UCSD-AML1 (cell line): ENCODE data around the gene EFCAB12.
"Not testable (repeated sequence)": the region's sequence is repeated elsewhere in the genome, so short reads cannot be mapped to it uniquely, and the experiment has no call there.

Experiments
- DNase-seq: peaks from one replicate; lab custom pipeline; 2025; ENCODE audit not compliant: unreplicated experiment; lab: John Stamatoyannopoulos, UW

Gene EFCAB12

GRCh38 chr3:129421988-129422745, 6.3 kb downstream of the EFCAB12 start:
- no peak for DNase-seq

- no peak for DNase-seq
Observed at GRCh38 chr3:129421236-129421883, 7.1 kb downstream of the EFCAB12 start.

- DNase-seq, result no peak
Observed at GRCh38 chr3:129419476-129419875, 9.0 kb downstream of the EFCAB12 start.

- no peak for DNase-seq
Observed at GRCh38 chr3:129418041-129418973, 10.1 kb downstream of the EFCAB12 start.

- no peak for DNase-seq
Observed at GRCh38 chr3:129417326-129417725, 11.1 kb downstream of the EFCAB12 start.

GRCh38 chr3:129416415-129416814, 12.0 kb downstream of the EFCAB12 start:
- no peak for DNase-seq

GRCh38 chr3:129415830-129416229, 12.6 kb downstream of the EFCAB12 start:
- DNase-seq, result no peak

GRCh38 chr3:129415378-129415777, 13.1 kb downstream of the EFCAB12 start:
- no peak for DNase-seq

GRCh38 chr3:129413687-129414506, 14.5 kb downstream of the EFCAB12 start:
- DNase-seq, result no peak

GRCh38 chr3:129413238-129413637, 15.2 kb downstream of the EFCAB12 start:
- DNase-seq, result not testable (repeated sequence)

- no peak for DNase-seq
Observed at GRCh38 chr3:129412542-129413198, 15.8 kb downstream of the EFCAB12 start.

GRCh38 chr3:129410971-129411370, 17.5 kb downstream of the EFCAB12 start:
- no peak for DNase-seq

GRCh38 chr3:129409541-129409940, 18.9 kb downstream of the EFCAB12 start:
- no peak for DNase-seq

GRCh38 chr3:129404610-129405009, 23.8 kb downstream of the EFCAB12 start:
- no peak for DNase-seq

- DNase-seq, result no peak
Observed at GRCh38 chr3:129404130-129404529, 24.3 kb downstream of the EFCAB12 start.

GRCh38 chr3:129403450-129403849, 25.0 kb downstream of the EFCAB12 start:
- DNase-seq, result no peak

GRCh38 chr3:129402616-129403015, 25.8 kb downstream of the EFCAB12 start:
- no peak for DNase-seq

- no peak for DNase-seq
Observed at GRCh38 chr3:129402210-129402609, 26.2 kb downstream of the EFCAB12 start.

GRCh38 chr3:129399895-129400357, 28.5 kb downstream of the EFCAB12 start:
- no peak for DNase-seq
